Panc1 (cell line): ENCODE results near the gene ZNF350. TPM values are rescaled to one million over a fixed set of nuclear protein-coding genes. Genes with fewer than 3 reads are reported as not detected.
"Not testable (repeated sequence)": the region's sequence is repeated elsewhere in the genome, so short reads cannot be mapped to it uniquely, and the experiment has no call there.

ENCODE experiments used
- ATAC-seq: fragments of 200-7000 bp; cut with Tn5 transposase; 2 replicates; pipeline ENCODE4 v1.9.1; 2020; ENCODE audit warnings: mild to moderate bottlenecking, moderate library complexity
- BruUV-seq: library from RNA; stranded (reverse); fragments of 400-500 nt; replicated peaks from 2 replicates; lab custom pipeline; 2021; lab: Mats Ljungman, UMichigan
- CTCF ChIA-PET: fragments of 300-600 bp; sonication (Branson Sonifier 250); formaldehyde crosslinking; loops from one replicate; lab custom pipeline; 2022; ENCODE audit warnings: antibody characterized with exemption; lab: Charles Lee
- POLR2A ChIA-PET: fragments of 300-600 bp; sonication (Branson Sonifier 250); formaldehyde crosslinking; loops from one replicate; lab custom pipeline; 2022; ENCODE audit warnings: antibody characterized with exemption; lab: Charles Lee
- DNase-seq: peaks from one replicate; pipeline ENCODE4 v3.0.0-alpha.2; 2010; ENCODE audit warnings: low read depth, low spot score
- H3K27ac ChIP-seq: 2 replicates; pipeline ENCODE4 v1.5.1; 2011; ENCODE audit warnings: mild to moderate bottlenecking, low read length, inconsistent platforms
- H3K27me3 ChIP-seq: fragments of 200-500 bp; sonication (Bioruptor generic); 2 replicates; pipeline ENCODE4 v1.6.0; 2014; ENCODE audit warnings: low read length, inconsistent platforms; ENCODE audit not compliant: control insufficient read depth, insufficient read depth
- H3K36me3 ChIP-seq: fragments of 200-500 bp; sonication (Bioruptor generic); 2 replicates; pipeline ENCODE4 v1.5.1; 2014; ENCODE audit warnings: inconsistent platforms, mild to moderate bottlenecking, low read length, moderate library complexity; ENCODE audit not compliant: control insufficient read depth, insufficient read depth
- H3K4me1 ChIP-seq: 2 replicates; pipeline ENCODE4 v1.5.1; 2011; ENCODE audit warnings: inconsistent platforms, mild to moderate bottlenecking, low read length, moderate library complexity; ENCODE audit not compliant: control insufficient read depth, insufficient read depth
- H3K4me3 ChIP-seq, 2 experiments: 2 replicates each; pipeline ENCODE4 v1.5.1; 2011 to 2012; ENCODE audit warnings: low read depth in 2 of 2, low read length in 2 of 2, mild to moderate bottlenecking in 2 of 2, inconsistent platforms in 1 of 2, moderate library complexity in 1 of 2
- H3K9me3 ChIP-seq: fragments of 200-500 bp; sonication (Bioruptor generic); 2 replicates; pipeline ENCODE4 v1.5.1; 2014; ENCODE audit warnings: low read depth, mild to moderate bottlenecking, inconsistent platforms, low read length, moderate library complexity; ENCODE audit not compliant: control insufficient read depth, insufficient read depth
- CTCF ChIP-seq: fragments of 450-650 bp; IDR thresholded peaks from 2 replicates; pipeline ENCODE4 v1.5.1; 2017; ENCODE audit warnings: mild to moderate bottlenecking
- POLR2AphosphoS5 ChIP-seq: IDR thresholded peaks from 2 replicates; pipeline ENCODE4 v1.6.1; 2012; ENCODE audit warnings: mild to moderate bottlenecking, low read depth, low read length, moderate library complexity
- REST ChIP-seq, 2 experiments: IDR thresholded peaks; 2 replicates each; pipeline ENCODE4 v1.6.1; 2011 to 2012; ENCODE audit warnings: low read depth in 2 of 2, control low read depth in 1 of 2, low read length in 1 of 2, mild to moderate bottlenecking in 1 of 2, moderate library complexity in 1 of 2; ENCODE audit not compliant: insufficient read depth in 1 of 2
- SIN3A ChIP-seq: IDR thresholded peaks from 2 replicates; pipeline ENCODE4 v1.6.1; 2012; ENCODE audit warnings: low read depth, mild to moderate bottlenecking, low read length, moderate library complexity, borderline replicate concordance; ENCODE audit not compliant: insufficient read depth
- TCF7L2 ChIP-seq: IDR thresholded peaks from 2 replicates; pipeline ENCODE4 v1.6.1; 2011; ENCODE audit warnings: mild to moderate bottlenecking, low read depth, low read length, inconsistent platforms
- in situ Hi-C: cut with HindIII; loops from 2 replicates; pipeline ENCODE4 v1.10.0; 2016; ENCODE audit warnings: low sequenced_read_pairs, low pct_unique_long_range_greater_than_20kb
- intact Hi-C: fragments of 100-400 bp; cut with micrococcal nuclease; formaldehyde crosslinking; loops from one replicate; pipeline ENCODE4 v1.10.0; 2022; ENCODE audit not compliant: unreplicated experiment
- total RNA-seq: library from RNA; stranded (reverse); gene quantifications from one replicate; pipeline ENCODE4 v1.2.1, GENCODE V29; 2021; ENCODE audit not compliant: unreplicated experiment

Gene ZNF350
- total RNA-seq, 1 experiment from 2014 or later: 5.1 TPM

DNA sequence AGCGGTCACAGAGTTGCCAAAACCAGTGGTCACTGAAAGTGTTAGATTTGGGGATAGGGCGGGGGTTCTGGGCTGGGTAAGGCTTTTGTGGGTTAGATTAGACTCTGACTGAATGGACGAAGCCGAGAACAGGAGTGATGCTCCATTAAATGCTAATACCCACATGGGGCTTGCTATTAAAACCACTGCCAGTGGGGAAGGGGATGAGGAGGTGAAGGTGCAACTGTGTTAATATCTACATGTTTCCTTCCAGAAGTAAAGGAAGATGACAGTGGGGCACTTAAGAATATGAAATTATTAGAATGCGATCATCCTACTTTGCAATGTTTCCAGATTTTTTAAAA lies 42.1 kb upstream of the ZNF350 start:
- ChIA-PET CTCF (no interaction called here), POLR2A (no interaction called here)
- H3K4me3 ChIP-seq: peak overlapping the region; percentile 82 to 93
- ATAC-seq: peak; percentile 52
- H3K27ac ChIP-seq: peak overlapping the region; percentile 88
- no peaks in the 10 kb centered on the region for H3K4me1 ChIP-seq
- H3K27me3 ChIP-seq: no peaks in the 10 kb centered on the region
- TF ChIP-seq SIN3A (no peak), TCF7L2 (no peak), CTCF (no peak), POLR2AphosphoS5 (no peak), REST (IDR thresholded peaks at IDR 0.05; ENCODE audit: insufficient read depth in 1 of 2, low read depth in 2 of 2, low read length in 1 of 2) (no peak)
- BruUV-seq: TSS peak; percentile 88
- DNase-seq: no peak
- in situ Hi-C loops (no loop called here), intact Hi-C loops (no loop called here)
- peaks cover 44% of the 10 kb centered on the region; the same call in 1 of the 2 replicates for H3K9me3 ChIP-seq
- H3K36me3 ChIP-seq: peaks cover 3% of the 10 kb centered on the region; the same call in 1 of the 2 replicates

- ATAC-seq (peak; percentile 98), DNase-seq (peak; percentile 43)
- TF ChIP-seq TCF7L2 (peak; percentile 63), SIN3A (peak; percentile 74; the same call in 1 of the 2 replicates), POLR2AphosphoS5 (peak; percentile 76; the same call in 1 of the 2 replicates), CTCF (no peak)
- Histone ChIP-seq H3K9me3 (peaks cover 40% of the 10 kb centered on the region; the same call in 1 of the 2 replicates), H3K4me1 (no peaks in the 10 kb centered on the region), H3K4me3 (peak within 1 kb of the TSS; percentile 82 to 93), H3K27ac (peak within 1 kb of the TSS; percentile 88), H3K36me3 (peaks cover 3% of the 10 kb centered on the region; the same call in 1 of the 2 replicates), H3K27me3 (no peaks in the 10 kb centered on the region)
- ChIA-PET POLR2A (no interaction called here), CTCF (no interaction called here)
- BruUV-seq: no TSS peak
- in situ Hi-C loops: no loop called here
- intact Hi-C loops: no loop called here
Observed at GRCh38 chr19:52028027-52028779, 41.6 kb upstream of the ZNF350 start, which contains the start of gene ZNF614. TSS of gene ZNF614 (minus strand) at chr19:52028379. CDS start at chr19:52025745, 2,634 bp downstream.

DNA sequence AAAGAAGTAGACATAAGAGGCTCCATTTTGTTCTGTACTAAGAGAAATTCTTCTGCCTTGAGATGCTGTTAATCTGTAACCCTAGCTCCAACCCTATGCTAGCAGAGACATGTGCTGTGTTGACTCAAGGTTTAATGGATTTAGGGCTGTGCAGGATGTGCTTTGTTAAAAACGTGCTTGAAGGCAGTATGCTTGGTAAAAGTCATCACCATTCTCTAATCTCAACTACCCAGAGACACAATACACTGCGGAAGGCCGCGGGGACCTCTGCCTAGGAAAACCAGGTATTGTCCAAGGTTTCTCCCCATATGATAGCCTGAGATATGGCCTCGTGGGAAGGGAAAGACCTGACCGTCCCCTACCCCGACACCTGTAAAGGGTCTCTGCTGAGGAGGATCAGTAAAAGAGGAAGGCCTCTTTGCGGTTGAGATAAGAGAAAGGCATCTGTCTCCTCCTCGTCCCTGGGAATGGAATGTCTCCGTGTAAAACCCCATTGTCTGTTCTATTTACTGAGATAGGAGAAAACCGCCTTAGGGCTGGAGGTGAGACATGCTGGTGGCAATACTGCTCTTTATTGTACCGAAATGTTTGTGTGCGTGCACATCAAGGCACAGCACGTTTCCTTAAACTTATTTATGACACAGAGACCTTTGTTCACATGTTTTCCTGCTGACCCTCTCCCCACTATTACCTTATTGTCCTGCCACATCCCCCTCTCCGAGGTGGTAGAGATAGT lies 39.8 kb upstream of the ZNF350 start:
- BruUV-seq, intact Hi-C loops, in situ Hi-C loops, H3K4me1 ChIP-seq, DNase-seq, H3K4me3 ChIP-seq, ATAC-seq, H3K27ac ChIP-seq, H3K27me3 ChIP-seq, POLR2A ChIA-PET, CTCF ChIA-PET, H3K36me3 ChIP-seq: not testable (repeated sequence)
- H3K9me3 ChIP-seq: peaks cover 37% of the 10 kb centered on the region; the same call in 1 of the 2 replicates

- H3K27ac ChIP-seq, H3K4me3 ChIP-seq, H3K4me1 ChIP-seq, H3K27me3 ChIP-seq, DNase-seq, ATAC-seq, BruUV-seq, H3K36me3 ChIP-seq, in situ Hi-C loops, intact Hi-C loops, CTCF ChIA-PET, POLR2A ChIA-PET: not testable (repeated sequence)
- peaks cover 41% of the 10 kb centered on the region; the same call in 1 of the 2 replicates for H3K9me3 ChIP-seq
Observed at GRCh38 chr19:52024478-52024877, 37.8 kb upstream of the ZNF350 start.
